NCI-H345 (cell line): Measurements from ENCODE around the gene NUAK1.

Source experiments
- DNase-seq: peaks from one replicate; lab custom pipeline; 2025; lab: John Stamatoyannopoulos, UW

Gene NUAK1

GRCh38 chr12:106062693-106063092 lies 76.1 kb downstream of the NUAK1 start:
- DNase-seq, result no peak

GRCh38 chr12:106058256-106059182 lies 80.2 kb downstream of the NUAK1 start:
- DNase-seq, result no peak

- no peak for DNase-seq
Observed at GRCh38 chr12:106054049-106054448, 84.7 kb downstream of the NUAK1 start.

GRCh38 chr12:106051853-106052531 lies 86.8 kb downstream of the NUAK1 start:
- no peak for DNase-seq

- no peak for DNase-seq
Observed at GRCh38 chr12:106049546-106049945, 89.2 kb downstream of the NUAK1 start.

GRCh38 chr12:106049105-106049504 lies 89.6 kb downstream of the NUAK1 start:
- no peak for DNase-seq

GRCh38 chr12:106048676-106049075 lies 90.1 kb downstream of the NUAK1 start:
- DNase-seq, result no peak

GRCh38 chr12:106048016-106048415 lies 90.7 kb downstream of the NUAK1 start:
- DNase-seq, result no peak

GRCh38 chr12:106046947-106047346 lies 91.8 kb downstream of the NUAK1 start:
- DNase-seq, result no peak

GRCh38 chr12:106046301-106046846 lies 92.4 kb downstream of the NUAK1 start:
- DNase-seq, result no peak

- no peak for DNase-seq
Observed at GRCh38 chr12:106045251-106045674, 93.5 kb downstream of the NUAK1 start.

GRCh38 chr12:106044773-106045172 lies 94.0 kb downstream of the NUAK1 start:
- no peak for DNase-seq

- no peak for DNase-seq
Observed at GRCh38 chr12:106042037-106042436, 96.7 kb downstream of the NUAK1 start.

- no peak for DNase-seq
Observed at GRCh38 chr12:106040521-106040920, 98.2 kb downstream of the NUAK1 start.

GRCh38 chr12:106039646-106040404 lies 98.9 kb downstream of the NUAK1 start:
- no peak for DNase-seq

GRCh38 chr12:106039242-106039641 lies 99.5 kb downstream of the NUAK1 start:
- no peak for DNase-seq

GRCh38 chr12:106037524-106038298 lies 101.0 kb downstream of the NUAK1 start:
- no peak for DNase-seq

- no peak for DNase-seq
Observed at GRCh38 chr12:106035421-106035820, 103.3 kb downstream of the NUAK1 start.

- no peak for DNase-seq
Observed at GRCh38 chr12:106034316-106034715, 104.4 kb downstream of the NUAK1 start.

- no peak for DNase-seq
Observed at GRCh38 chr12:106033161-106033675, 105.5 kb downstream of the NUAK1 start.

- DNase-seq, result no peak
Observed at GRCh38 chr12:106032623-106032925, 106.2 kb downstream of the NUAK1 start.
